Stimulated activated CD8-positive, alpha-beta memory T cell treated with anti-CD3 and anti-CD28 coated beads, Interleukin-2, amount 100 ng/mL, for 48 hours (primary cell): ENCODE results near the gene DCANP1.

ENCODE experiments used
- DNase-seq, 2 donors: peaks; one replicate each; pipeline ENCODE4 v3.0.0-alpha.2; 2020; ENCODE audit warnings: low read depth in 2 of 2

The DCANP1 gene

GRCh38 chr5:135480511-135480910, 33.4 kb upstream of the DCANP1 start:
- DNase-seq, result no peak

GRCh38 chr5:135478938-135479337, 31.8 kb upstream of the DCANP1 start:
- no peak for DNase-seq

DNA sequence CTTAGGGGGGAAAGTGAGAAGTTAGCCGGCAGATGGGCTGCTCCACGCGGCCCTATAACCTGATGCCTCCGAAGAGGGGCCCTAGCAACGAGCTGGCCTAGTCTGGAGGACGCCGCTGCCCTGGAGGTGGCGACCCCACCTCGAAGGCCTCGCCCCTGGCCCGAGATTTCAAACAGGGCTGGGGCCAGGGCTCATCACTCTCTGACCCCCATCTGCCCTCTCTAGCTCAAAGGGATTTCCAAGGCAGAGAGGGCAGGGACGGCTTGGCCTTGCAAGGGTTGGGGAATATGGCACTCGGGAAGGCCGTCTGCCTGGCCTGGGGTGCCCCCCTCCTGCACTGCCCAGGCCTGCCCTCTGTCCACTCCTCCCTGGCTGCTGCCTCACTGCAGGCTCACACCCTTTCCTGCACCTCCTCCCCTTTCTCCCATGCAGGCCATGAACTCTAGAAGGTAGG, 30.5 kb upstream of the DCANP1 start:
- DNase-seq, result no peak

- no peak for DNase-seq
These were observed 29.8 kb upstream of the DCANP1 start for GRCh38 chr5:135476615-135477581.

DNA sequence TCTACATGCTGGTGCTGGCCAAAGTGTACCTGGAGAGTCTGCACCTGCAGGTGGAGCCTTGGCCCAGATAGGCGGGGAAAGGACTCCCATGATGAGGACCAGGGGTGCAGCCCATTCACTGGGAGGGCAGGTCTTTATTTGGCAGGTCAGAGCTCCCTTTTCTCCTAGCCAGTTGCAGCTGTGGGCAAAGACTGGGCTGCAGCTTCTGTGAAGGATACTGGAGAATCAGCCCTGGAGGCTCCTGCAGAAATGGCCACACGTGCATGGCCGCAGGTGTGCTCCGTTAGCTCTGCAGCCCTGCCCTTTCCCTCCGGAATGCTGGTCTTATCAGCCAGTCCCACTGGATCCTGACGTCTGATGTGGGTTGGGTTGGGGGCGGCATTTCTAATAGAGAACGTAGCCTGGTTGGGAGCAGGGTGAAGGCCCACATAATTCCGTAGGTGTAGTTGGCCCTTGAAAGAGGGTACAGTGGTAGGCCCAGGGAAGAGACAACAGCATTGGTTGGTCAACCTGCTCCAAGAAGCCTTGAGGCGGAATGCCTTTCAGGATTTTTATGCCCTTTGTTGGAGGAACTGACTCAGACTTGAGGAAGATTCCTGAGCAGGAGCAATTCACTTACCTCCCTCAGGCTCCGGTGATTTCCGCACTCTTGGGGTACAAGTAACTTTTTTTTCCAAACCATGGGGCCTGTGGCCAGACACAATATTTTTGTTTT, 27.0 kb upstream of the DCANP1 start:
- no peak for DNase-seq

DNA sequence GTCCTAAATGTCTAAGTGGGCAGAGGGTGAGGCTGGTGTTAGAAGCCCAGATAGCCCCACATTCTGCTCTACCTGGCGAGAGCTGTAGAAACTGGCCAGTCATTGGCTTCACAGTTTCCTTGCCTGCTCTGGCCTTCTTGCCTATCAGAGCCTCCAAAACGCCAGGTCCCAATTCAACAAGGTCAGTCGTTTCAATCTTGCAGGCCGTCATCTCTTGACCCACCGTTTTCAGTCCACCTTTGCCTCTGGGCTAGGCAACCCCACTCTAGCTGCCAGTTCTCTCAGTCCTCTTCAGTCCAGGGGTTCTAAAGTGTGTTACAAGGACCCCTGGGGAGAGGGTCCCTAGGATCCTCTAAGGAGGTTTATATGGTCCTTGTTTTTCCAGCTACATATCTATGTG, 25.0 kb upstream of the DCANP1 start:
- DNase-seq, result no peak

GRCh38 chr5:135471726-135472125, 24.6 kb upstream of the DCANP1 start:
- no peak for DNase-seq

- no peak for DNase-seq
These were observed 22.8 kb upstream of the DCANP1 start for GRCh38 chr5:135469911-135470310.

- no peak for DNase-seq
These were observed 21.4 kb upstream of the DCANP1 start for GRCh38 chr5:135468541-135468940.

DNA sequence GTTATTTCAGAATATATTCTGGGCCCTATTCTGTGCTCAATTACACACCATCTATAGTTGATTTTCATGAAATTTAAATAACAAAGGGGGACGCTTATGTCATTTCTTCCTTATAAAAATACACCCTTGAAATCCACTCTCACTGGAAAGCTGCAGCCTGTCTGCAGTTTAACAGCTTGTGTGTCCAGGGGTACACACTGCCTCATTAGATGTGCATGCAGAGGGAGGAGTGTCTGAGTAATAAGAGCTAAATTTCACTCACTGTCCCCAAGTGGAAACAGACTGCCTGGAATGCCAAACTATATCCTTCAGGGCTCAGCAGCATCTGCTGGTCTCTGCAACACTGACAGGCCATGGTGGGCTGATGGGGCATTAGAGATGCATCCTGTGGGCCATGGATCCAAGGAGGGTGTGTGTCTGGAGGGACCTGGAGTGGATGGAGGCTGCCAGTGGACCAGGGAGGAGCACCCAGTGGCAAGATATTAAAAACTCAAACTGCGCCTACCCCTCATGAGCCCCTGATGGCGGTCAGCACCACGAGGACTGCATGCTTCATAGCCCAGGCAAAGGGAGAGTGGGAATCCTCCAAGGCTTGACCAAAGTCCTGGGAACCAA, 20.8 kb upstream of the DCANP1 start:
- DNase-seq, result no peak

DNA sequence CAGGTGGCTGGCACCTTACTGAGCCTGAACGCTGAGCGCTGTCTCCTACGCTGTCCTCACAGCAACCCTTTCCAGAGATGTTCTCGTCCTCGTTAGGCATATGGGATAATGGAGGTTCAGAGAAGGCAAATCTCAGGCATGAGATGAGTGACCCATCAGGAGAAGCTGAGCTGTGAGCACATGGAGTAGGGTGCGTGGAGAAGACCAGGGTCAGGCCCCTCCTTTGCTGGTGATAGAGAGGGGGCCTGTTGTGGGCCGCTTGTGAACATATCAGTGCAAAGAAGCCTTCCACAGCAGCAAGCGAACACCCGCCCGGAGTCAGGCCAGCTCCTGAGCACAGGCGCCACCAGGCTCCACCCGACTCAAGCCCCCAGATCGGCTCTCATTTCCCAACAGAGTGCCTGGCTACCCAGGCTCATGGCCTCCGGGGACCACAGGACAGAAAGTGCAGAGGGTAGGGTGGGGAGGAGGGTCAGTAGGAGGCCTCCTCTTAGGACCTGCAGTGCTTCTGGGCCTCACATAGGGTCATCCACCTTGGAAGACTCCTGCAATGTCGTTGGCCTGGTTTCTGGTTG, 20.0 kb upstream of the DCANP1 start:
- no peak for DNase-seq

DNA sequence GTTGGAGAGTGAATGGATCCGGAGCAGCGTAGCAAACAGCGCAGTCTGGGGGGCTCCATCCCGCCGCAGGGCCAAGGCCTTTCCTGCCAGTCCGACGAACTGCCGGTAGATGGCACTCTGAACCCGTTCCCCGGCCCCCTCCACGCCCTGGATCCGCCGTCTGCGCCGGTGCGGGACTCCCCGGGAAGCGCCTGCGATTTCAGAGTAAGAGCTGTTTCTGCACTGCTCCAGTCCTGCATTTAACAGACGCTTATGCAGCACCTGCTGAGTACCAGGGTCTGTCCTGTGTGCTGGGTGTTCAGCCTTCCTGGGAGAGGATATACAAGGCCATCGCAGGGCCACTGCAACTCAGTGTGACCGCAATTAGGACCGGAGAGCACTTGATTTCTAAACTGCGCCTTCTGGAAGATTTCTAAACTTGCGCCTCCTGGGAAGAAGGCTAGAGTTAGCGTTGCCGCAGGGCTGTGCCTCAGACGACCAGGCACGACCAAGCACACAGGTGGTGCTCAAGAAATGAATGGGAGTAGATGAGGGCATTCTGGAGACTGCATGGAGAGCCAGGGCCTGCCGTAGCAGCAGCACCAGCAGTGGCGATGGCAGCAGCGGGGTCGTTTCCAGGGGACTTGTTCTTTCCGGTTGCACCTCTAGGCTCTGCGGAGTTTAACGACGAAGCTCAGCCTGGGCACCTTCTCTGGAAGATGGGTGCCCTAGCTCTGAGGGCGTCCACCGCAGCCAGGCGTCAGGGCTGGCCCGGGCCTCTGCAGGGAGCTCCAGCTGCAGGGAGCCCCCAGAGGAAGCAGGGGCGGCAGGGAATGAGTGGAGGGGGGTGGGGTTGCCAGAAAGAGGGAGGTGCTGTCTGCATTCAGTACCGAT, 19.3 kb upstream of the DCANP1 start:
- peak; percentile 57 for DNase-seq

GRCh38 chr5:135465391-135466122, 18.4 kb upstream of the DCANP1 start:
- no peak for DNase-seq

GRCh38 chr5:135462304-135462703, 15.2 kb upstream of the DCANP1 start:
- DNase-seq, result peak; percentile 20 to 25

DNA sequence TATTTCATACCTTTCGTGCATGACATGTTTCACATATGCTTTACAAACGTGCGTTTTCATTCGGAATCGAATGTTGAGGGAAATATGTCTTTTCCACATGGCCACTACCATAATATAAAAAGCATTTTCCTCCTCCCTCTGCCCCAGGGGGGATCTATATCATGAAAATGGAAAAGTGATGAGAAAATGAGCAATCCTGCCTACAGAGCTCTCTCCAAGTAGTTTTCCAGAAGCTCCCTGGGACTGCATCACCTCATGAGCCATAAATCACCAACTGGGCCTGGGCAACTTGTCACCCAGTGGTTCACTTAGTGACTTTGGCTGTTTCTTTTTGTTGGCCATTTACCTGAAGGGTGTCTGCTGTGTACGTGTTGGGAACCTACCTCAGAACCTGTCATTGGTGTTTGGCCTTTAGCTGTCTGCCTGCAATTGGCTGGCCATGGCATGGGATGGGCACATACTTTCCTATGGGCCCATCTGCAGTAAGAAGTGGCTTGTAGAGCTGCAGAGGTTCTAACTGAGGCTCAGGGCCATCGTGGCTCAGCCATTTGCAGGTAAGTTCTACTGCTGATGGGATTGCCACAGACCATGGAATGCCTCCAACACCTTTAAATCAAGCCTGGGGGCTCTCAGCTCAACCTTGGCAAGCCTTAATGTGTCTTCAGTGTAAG, 14.5 kb upstream of the DCANP1 start:
- no peak for DNase-seq

GRCh38 chr5:135460246-135461033, 13.3 kb upstream of the DCANP1 start:
- no peak for DNase-seq

DNA sequence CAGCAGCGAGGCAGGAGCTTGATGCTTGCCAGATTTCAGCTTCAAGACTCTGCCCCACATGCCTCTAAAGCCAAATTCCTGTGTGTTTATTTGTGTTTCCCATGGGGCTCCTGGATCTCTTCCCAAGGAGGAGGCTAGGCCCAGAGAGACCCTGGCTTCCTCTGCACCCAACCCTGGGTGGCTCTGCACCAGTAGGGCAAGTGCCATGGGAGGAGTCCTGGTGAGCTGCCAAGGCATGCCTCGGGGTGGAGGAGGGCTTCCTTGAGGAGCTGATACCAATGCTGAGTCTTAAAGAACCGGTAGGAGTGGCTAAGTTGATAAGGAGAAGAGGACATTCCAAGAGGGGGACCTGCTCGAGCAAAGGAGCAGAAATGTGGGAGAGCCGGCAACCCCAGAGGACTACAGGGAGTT, 11.8 kb upstream of the DCANP1 start:
- DNase-seq, result no peak

DNA sequence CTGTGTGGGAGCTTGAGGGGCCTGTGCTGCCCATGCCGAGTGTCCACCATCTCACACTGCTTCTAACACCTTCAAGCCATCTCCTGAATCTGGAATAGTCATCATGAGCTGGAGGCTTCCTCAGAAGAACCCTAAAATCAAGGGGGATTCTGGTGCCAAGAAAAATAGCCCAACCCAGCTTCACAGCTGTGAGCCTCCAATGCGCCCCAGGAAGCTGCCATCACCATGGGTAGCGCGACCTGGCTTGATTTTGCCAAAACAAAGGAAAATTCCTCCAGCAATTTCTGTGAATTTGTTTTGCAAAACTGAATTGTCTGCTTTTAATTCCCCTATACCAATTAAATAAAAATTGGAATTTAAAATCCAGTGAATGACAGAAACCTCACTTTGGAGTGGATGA, 11.2 kb upstream of the DCANP1 start:
- no peak for DNase-seq
